ENCODE data around the gene NEK6.
"Not testable (repeated sequence)": the region's sequence is repeated elsewhere in the genome, so short reads cannot be mapped to it uniquely, and the experiment has no call there.

The NEK6 gene

DNA sequence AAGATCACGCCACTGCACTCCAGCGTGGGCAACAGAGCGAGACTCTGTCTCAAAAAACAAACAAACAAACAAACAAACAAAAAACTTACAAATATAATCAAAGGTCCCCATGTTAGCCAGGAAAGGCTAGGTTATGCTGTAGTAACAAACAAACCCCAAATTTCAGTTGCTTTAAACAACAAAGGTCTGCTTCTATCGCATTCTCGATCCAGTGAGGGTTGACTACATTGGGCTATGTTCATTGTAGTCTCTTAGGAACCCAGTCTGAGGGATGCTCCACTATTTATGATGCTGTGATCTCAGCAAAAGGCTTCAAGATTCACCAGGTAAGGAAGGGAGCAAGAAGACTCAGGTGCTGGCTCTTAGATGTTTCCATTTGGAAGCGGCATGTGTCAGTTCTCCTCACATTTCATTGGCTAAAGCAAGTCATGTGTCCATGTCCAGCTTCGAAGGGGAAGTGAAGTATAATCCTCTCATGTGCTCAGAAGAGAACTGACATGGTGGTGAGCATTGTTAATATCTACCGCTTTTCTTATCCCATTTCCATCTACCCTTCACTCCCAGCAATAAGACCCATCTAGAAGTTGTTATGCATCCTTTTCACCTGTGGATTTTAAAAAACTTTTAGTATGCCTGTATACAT, 26.5 kb upstream of the NEK6 start:
- DNase-seq, result no peak

DNA sequence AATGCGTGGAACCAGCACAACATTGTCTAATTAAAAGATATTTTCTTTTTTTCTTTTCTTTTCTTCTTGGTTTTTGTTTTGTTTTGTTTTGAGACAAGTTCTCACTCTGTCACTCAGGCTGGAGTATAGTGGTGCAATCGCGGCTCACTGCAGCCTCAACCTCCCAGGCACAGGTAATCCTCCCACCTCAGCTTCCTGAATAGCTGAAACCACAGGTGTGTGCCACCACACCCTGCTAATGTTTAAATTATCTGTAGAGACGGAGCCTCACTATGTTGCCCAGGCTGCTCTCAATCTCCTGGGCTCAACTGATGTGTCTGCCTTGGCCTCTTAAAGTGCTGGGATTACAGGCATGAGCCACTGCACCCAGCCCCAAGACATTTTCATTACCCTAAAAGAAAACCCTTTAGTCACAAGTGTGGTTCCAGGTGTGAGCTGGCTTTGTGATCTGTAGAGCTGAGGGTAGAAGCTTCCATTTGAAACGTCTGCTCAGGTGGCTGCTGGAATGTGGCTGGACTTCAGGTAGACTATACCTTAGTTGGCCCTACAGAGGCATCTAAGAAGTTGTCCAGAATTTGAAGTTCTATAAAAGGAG, 19.1 kb upstream of the NEK6 start:
- no peak for DNase-seq

DNA sequence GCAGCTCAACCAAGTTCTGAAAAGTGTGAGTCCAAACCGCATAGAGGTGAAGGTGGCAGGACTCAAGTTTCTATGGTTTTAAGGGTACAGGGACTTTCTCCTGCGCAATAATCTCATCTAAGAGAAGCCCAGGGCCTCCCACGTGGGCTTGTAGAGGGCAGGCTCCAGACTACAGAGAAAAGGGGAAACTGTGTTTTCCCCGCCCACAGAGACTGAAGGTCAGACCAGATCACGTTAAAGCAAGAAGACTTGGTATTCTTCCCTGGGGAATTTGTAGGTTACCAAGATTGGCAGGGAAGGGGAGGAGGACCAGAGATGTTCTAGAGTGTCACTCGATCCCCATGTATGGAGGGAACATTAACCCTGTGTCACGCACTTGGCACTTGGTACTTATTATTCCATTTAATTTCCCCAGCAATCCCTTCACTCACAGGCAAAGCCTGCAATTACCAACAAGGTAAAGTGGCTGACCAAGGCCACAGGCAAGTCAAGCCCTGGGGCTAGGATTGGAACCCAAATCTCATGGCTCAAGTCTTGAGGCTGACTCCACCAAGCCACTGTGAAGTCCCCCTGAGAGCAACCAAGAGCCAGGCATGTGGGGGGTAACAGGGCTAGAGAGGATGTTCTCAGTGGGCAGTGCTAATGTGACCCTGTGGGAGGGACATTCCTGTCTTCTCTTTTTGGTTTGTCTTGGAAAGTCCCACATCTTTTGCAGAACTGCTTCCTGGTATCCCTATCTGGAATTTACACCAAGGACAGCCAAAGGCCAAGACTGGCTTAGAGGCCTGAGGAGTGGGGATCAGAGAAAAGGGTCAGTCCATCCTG, 18.3 kb upstream of the NEK6 start:
- DNase-seq, result no peak

DNA sequence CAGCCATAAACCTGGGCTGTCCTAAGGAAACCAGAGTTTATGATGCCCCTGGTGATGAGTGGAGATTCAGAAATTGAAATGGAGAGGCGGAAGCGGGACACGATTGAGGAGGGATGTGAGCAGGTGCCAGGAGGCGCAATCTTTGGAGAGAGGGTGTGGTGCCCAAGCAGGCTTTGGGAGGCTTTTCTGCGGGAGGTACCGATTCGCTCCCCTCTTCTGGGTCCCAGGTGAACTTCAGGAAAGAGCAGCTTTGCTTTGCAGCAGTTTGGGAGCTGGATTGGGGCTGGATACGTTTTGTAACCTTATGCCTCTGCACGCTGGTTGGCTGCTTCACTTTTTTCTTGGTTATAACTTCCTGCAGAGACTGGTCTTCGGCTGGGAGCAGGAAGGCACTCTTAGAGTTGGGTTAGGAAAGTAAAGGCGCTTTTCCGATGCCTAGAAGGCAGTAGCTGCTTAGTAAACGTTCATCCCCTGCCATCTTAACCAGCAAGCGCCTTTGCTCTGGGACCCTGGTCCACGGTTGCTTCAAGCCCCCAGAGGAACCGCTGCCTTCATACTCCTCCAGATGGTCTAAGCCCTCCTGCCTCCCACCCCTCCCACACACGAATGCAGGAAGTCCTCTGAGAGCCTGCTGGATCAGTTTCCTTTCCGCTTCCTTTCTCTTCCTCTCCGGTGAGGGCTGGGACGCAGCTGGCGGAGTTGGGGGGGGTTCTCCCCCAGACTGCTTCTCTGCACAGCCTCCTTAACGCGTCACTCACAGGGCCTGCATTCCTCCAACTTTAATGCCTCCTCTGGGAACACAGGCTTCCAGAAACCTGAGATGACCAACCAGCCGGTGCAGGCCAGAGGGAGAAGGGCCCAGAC, 15.2 kb upstream of the NEK6 start:
- no peak for DNase-seq

DNA sequence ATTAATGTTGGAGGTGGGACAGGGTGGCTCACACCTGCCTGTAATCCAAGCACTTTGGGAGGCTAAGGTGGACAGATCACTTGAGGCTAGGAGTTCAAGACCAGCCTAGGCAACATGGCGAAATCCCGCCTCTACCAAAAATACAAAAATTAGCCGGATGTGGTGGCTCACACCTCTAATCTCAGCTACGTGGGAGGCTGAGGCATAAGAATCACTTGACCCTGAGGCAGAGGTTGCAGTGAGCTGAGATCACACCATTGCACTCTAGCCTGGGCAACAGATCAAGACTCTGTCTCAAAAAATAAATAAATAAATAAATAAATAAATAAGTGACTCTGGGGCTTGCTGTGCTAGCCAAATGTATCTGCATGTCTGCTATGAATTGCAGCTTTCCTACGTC, 10.4 kb upstream of the NEK6 start:
- DNase-seq, result not testable (repeated sequence)

DNA sequence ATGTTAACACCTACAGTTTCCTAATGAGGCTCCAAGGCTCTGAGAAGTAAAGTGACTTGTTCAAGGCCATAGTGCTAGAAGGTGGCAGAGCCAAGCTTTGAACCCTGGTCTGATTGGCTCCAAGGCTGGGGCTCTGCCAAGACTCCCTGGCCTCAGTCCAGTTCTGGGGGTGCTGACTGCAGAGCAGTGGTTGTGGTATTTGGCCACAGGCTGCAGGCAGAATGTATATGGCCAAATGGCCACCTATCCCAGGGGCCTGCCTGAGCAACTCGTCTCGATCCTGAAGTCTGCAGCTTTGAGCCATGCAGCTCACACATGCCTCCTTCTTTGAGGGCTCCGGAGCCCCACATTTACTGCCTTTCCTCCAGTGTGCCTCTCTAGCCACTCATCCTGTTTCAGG, 9.7 kb upstream of the NEK6 start:
- no peak for DNase-seq

DNA sequence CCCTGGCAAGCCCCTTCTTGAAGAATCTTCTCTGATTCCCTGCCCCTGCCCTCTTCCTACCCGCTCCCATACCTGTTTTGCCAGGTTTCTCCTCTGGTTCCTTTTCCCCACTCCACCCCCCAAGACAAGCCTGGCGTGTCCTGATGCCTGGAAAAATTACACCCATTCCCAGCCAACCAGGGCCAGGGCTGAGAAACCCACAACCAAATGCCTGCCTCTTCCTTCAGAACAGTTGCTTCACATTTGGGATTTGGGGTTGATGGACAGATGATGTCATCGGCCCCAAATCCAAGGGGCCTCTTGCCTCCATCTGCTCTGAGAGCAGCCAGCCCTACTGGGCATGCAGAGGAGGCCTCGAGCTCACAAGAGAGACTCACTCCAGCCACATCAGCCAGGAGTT, 8.8 kb upstream of the NEK6 start:
- DNase-seq, result no peak

DNA sequence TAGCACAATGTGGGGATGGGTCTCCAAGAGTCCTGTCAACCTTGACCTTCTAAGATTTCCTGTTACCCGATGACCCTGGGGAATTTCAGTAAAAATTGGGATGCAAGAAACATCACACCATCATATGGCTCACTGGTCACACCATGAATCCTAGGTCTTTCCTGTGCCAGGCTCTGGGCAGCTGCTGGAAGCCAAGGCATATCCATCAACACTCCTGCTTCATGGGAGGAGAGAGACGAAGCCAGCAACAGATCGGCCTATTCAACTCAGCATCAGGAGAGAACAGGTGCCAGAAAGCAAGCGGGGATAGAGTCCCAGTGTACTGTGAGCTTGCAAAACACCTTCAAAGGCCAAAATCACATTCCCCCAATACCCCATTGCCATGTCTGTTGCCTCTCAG, 6.5 kb upstream of the NEK6 start:
- DNase-seq, result no peak

DNA sequence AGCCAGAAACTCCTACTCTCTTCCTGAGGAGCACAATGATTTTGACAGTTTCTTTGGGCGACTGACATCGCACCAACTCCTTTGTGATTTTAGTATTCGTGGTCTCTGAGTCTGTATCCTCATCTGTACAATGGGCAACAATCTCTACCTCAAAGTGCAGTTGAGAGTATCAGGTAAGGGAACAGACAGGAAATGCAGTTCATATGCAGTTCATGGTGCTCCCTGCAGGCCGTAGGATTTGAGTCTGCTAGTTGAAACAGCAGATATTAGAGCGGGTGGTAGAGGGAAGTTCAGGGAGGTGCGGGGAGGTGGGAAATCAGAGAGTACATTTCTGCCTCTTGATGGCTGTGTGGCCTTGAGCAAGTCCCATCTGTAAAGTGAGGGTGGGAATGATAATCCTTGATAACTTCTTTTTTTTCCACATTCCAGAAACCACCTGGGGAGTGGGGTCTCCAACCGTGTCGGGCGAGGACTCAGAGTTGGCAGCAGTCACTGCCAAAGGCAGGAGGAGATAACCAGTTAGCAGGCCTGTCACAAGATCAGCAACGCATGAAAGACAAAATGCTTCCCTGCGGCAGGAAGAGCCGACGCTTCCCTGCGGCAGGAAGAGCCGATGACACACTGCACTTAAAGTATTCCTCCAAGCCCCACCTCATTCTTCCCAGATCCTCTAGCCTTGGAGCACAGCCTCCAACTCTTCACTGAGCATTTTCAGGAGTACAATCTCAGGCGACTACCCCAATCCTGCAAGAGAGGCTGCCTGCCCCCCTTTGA, 6.0 kb upstream of the NEK6 start:
- no peak for DNase-seq

DNA sequence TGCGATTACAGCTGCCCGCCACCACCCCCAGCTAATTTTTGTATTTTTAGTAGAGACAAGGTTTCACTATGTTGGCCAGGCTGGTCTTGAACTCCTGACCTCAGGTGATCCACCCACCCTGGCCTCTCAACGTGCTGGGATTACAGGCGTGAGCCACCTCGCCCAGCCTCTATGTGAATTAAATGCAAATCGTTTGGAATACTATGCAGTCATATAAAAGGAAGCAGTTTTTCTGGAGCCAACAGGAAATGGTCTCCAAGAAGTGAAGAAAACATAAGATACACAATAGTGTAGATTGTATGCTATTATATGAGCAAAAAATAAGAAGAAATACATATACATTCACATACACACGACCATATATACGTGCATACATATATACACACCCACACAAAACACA, 4.9 kb upstream of the NEK6 start:
- DNase-seq, result not testable (repeated sequence)

DNA sequence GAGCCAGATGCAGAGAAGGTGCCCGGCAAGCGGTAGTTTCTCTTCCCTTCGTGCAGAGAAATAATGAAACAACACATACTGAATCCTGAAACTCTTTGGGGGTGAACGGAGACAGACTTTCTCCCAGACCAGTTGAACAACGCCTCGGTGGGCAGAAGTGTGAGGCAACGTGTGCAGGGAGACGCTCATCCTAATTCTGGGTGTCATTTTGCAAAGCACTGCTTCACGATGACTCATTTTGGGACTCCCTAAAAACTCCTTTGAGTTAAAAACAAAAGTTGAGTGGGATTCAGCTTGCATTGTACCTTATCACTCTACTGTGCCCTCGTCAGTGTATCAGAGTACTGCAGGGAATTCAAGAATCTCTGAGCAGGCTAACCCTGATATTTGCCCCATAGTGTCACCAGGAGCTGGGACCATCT, 3.5 kb upstream of the NEK6 start:
- DNase-seq, result no peak

DNA sequence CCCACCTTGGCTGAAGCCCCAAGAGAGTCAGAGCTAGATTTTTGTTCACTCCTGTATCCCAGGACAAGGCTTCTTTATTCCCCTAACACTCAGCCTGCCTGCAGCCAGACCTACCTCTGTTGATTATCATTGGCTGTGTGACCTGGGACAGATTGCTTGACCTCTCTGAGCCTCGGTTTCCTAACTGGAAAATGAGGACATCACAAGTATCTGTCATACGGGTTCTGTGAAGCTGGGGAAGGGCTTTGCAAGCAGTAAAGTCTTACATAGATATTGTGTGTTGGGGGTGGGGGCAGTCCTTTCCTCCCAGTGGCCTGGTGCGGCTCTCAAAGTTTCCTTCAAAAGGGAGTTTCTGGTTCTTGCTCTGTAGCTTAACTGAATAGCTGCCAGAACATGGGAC, 2.5 kb upstream of the NEK6 start:
- no peak for DNase-seq

DNA sequence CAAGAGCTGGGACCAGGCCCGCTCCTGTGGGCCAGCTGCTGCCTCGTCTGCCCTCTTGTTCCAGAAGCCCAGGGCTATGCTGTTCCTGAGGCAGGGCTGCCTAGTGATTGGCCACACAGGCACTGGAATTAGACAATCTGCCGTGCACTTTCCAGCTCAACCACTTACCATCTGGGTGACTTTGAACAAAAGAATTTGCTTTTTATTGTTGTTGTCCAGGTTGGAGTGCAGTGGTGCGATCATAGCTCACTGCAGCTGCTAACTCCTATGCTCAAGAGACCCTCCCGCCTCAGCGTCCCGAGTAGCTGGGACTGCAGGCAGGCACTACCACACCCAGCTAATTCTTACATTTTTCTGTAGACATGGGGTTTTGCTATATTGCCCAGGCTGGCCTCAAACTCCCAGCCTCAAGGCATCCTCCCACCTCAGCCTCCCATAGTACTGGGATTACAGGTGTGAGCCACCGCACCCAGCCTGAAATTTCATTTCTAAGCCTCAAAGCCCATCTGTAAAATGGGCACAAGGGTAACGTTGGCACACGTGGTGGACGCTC, 1.2 kb upstream of the NEK6 start:
- no peak for DNase-seq

DNA sequence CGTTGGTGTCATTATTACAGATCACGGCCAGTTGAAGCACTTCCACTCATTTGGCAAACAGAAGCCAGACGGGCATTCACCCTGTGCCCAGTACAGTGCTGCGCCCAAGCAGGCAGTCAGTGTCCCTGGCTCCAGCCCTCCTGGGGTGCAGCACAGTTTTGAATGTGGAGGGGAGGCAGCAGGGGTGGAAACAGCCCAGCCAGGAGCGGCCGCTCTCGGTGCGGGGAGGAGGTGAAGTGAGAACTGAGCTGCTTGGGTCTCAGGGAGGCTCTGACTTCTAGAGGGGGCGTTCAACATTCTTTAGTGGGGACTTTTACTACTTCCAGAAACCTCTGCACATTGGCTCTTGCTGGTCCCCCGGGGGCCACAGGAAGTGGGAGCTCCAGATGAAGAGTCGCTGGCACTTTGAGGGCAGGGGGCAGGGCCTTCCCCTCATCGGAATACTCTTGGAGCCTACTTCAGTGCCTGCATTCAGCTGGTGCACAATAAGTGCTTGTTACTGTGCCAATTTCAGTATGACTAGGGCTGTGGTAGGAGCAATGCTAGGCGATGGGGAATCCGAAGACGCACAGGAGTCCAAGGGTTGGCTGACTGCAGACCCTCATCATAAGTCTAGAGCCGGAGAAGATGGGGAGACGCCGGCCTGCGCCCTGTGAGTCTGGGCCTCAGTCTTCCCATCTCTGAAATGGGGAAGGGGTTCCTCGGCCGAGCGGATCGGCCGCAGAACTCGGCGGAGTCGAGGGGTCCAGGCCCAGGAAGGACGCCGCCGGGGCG, 492 bp upstream of the NEK6 start:
- no peak for DNase-seq

DNA sequence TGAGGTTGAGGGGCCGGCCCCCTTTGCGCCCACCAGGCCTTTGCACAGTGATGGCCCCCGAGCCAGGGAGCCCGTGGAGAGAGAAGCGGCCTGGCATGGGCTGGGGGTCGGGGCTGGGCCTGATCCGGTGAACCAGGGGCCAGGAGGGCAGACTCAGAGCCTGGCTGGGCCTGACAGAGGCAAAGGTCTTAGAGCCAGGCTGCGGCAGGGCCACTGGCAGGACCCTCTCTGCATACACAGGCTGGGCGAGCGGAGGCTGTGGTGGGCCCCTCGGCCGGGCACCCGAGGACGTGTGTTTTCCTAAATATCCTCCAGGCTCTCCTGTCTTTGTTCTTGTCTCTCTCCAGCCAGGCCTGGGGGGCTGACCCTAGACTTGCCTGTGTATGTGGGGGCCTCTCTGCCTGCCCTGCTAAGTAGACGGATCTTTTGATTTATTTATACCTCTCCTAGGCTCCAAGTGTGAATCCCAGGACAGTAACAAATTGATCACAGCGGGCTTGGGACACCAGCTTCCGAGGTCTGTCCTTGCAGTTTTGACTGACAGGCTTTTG, 933 bp downstream of the NEK6 start:
- no peak for DNase-seq

DNA sequence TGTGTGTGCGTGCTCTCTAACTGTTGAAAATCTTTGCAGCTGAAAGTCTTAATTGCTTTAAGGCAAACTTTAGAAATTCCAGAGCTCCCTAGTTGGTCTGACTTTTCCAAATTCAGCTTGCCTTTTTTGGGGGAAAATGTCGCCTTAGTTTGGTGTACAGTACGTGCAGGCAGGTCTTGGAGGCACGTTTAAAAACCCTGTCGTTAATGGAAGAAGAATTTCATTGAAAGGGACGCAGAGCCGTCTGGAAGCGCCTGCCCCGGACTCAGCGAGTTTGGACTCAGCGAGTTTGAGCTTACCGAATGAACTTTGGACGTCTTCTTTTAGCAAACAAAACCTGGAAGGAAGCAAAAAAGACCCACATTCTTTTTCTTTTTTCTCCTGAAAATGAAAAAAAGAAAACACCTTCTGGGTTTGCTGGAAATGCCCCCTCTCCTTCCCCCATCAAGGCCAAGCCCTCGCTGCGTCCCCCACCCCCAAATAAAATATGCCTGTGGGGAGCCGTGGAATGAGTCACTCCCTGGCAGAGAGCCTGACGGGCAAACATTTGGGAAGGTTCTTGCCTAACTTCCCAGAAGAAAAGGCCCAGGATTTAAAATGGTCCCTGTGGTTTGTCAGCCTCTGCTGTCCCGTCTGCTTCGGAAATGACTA, 1.5 kb downstream of the NEK6 start:
- no peak for DNase-seq

DNA sequence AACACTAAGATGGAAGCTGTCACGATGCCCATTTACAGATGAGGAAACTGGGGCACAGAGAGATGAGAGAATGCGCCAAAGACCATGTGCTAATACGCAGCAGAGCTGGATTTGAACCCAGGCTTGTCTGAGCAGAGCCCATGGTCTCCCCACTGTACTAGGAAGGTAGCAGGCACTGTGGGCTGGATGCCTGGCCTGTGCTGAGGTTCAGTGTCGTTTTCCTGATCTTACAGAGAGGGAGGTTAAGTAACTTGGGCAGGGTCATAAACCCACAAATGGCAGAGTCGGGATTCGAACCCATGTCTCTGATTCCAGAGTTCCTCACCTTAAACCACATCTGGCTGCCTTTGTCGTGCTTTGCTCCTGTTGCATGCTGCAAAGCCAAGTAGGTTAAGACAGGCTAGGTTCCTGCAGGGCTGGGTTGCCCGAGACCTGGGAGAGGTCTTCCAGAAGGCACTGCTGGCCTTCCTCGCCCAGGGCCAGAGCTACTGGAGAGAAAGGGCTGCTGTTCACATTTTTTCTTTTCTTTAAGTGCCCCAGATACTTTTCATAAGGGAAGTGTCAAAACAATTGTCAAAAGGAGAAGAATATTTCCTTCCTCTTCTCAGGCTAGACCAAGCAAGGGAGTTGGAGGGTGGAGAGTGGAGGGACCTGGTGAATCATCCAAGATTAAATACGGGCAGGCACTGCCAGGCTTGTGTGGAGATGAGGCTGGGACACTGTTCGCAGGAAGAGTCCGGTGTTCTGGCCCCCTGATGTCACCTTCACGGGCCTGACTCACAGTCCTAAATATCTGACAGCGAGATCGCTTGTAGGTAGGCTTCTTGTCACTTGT, 3.2 kb downstream of the NEK6 start:
- no peak for DNase-seq

DNA sequence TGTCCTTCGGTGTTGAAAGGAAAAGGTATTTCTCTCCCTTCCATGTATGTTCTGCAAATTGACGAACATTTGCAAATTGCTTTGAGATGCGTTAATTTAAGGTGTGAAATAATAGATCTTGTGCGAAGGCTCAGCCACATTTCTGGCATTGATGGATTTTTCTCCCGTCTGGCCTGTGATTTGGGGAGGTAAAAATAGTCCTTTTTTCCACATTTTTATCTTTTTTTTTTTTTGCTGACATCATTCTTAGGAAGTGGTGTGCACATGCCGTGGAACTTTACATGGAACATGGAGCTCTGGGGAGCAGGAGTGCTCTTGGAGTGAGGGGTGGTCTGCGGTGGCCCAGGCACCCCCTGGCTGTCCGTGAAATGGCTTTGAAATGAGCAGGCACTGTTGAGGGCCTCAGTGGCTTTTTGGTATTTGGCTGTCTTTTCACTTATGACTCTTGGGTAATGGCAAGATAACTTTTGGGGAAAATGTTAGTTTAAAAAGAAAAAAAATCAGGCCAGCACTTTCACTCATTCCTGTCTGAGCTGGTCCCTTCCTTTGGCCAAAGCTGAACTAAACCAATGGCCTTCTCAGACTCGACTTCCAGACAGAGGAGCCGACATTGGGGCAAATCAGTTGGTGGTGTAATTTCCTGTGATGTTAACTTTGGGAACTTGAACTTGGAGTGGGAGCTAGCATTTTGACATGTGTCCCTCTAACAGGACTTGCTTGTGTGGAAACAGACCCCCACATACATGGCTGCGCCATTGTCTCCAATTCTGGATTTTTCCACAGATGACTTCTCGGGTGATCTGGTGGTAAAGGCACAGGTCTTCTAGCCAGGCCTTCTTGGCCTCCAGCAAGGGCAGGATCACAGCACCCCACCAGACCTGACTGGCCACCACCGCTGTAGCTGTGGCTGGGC, 4.2 kb downstream of the NEK6 start:
- no peak for DNase-seq

DNA sequence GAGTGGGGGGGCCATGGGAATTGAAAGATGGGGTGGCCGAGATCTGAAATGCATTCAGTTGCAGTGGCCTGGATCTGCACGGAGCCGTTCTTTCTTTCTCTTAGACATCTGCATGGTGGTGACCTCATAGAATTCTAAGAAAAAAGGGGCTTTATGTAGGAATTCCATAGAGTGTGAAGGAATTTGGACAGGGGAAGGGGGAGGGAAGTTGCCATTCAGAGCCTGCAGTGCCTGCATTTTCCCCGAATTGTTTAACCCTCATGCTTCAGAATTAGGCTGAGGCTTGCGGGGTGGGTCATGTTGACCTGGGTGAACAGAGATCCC, 4.9 kb downstream of the NEK6 start:
- DNase-seq, result no peak
